Stimulated activated CD8-positive, alpha-beta memory T cell treated with anti-CD3 and anti-CD28 coated beads, Interleukin-7, amount 100 ng/mL, for 4 hours (primary cell): ENCODE results near the gene IL17RA.

Experiments used
- DNase-seq, 2 donors: peaks; one replicate each; pipeline ENCODE4 v3.0.0-alpha.2; 2020; ENCODE audit warnings: low read depth in 2 of 2

IL17RA gene

GRCh38 chr22:17157714-17158113 is 72.9 kb downstream of the IL17RA start:
- DNase-seq: no peak

DNA sequence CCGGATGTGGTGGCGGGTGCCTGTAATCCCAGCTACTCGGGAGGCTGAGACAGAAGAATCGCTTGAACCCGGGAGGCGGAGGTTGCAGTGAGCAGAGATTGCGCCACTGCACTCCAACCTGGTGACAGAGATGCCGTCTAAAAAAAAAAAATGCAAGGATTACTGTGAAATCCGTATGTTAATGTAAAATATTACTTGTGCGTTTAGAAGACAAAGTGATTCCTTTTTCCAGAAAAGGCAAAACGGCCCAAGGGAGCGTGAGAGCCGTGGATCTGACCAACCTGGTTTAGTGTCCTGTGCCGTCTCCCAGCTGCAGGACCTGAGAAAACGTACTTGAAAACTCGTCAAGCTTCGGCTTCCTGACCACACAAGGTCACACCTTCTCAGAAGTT is 73.4 kb downstream of the IL17RA start:
- DNase-seq: no peak

GRCh38 chr22:17158568-17159503 is 74.0 kb downstream of the IL17RA start, which contains the start of gene HDHD5:
HDHD5 (minus strand) TSS chr22:17159277; CDS start chr22:17159251, 26 bp downstream.
- DNase-seq: peak; percentile 76 to 89

DNA sequence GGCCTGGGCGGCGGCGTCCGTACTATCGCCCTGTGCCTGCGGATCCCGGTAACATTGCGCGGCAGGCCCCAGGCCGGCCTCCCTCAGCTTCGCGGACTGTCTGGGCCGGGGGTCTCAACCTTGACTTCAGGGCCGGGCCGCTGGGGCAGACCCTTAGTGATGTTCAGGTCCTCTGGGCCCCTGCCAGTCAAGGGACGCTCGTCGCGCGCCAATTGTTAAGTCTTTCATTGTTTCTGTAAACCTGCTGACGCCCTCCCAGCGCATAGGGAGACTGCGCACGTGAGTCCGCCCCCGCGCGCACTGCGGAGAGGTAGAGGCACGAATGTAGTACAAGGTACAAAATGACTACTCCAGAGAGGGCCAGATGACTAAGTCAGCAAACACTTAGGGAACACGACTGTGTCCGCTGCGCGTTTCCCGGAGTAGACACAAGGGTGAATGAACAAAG is 74.7 kb downstream of the IL17RA start:
- peak; percentile 25 to 38 for DNase-seq

- no peak for DNase-seq
These were observed 77.2 kb downstream of the IL17RA start for GRCh38 chr22:17161991-17162390.

DNA sequence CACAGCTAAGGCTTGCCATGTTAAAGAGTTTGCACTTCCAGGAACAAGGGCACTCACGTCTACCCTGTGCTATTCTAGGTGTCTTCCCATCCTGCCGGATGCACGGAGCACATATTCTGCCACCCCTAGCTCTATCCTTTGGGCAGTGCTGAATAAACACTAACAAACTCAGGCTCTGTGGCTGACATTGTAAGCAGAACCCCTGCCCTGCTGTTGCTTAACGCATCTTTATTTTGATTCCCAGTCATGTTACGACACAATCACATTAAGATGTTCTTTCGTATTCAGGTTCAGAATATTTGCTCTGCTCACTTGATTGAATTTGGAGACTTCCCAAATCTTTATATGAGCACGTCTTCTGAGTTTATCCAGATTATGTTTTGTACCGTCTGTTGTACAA is 77.9 kb downstream of the IL17RA start:
- no peak for DNase-seq

GRCh38 chr22:17164392-17165024 is 79.7 kb downstream of the IL17RA start:
- DNase-seq: no peak
